PC-3 (cell line): ENCODE measurements around the gene ISG20L2.

Source experiments
- CTCF ChIP-seq: fragments of 300-600 bp; sonication (generic); conservative IDR thresholded peaks from 2 replicates; pipeline ENCODE4 v1.5.1; 2017; ENCODE audit warnings: antibody characterized with exemption, low read depth, mild to moderate bottlenecking, low read length
- EZH2 ChIP-seq: fragments of 300-600 bp; sonication (generic); IDR thresholded peaks from one replicate; pipeline ENCODE4 v1.6.1; 2017; ENCODE audit warnings: antibody characterized with exemption, mild to moderate bottlenecking, low read length; ENCODE audit not compliant: unreplicated experiment
- EZH2phosphoT487 ChIP-seq: fragments of 300-600 bp; sonication (generic); IDR thresholded peaks from 2 replicates; pipeline ENCODE4 v1.6.1; 2018; ENCODE audit warnings: mild to moderate bottlenecking, antibody characterized with exemption, low read length, borderline replicate concordance

DNA sequence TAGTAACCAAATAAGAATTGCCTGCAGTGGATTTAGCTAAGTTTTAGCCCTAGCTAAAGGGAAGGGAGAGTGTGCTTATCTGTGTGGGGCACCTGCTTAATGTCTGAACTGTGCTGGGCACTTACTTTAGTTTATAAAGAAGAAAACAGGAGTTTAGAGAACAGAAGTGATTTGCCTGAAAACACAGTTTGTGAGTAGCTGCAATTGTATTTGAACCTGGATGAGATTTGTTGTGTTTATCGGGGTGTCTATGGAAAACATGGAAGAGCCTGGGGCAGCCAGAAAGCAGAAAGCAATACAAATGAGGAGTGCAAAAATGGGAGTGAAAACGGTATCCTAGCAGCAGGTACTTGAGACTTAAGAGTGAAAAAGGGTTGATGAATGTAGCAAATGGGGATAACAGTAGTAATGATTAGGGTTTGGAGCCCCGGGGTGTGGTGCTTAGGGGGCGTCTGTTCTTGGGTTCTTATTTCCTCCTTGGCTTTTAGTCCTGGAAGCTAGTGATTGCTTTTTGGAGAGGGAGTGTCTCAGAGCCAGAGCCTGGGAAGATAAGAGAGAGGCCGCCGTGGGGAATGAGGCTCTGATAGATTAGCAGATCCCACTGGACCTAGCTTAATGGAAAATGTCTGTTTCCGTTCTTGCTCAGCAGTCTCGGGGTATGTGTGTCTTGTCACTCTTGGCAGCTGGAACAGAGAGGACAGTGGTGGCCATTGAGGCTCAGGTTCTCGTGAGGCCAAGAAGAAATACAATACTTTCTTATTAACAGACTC is 44.3 kb upstream of the ISG20L2 start:
- TF ChIP-seq CTCF (no peak), EZH2 (no peak), EZH2phosphoT487 (no peak)
